Measurements from ENCODE around the gene CNR1.
"Not testable (repeated sequence)": the region's sequence is repeated elsewhere in the genome, so short reads cannot be mapped to it uniquely, and the experiment has no call there.

CNR1 gene

GRCh38 chr6:88165844-88166492, at the start of gene CNR1:
Gene CNR1 (minus strand): TSS chr6:88166347. CDS start chr6:88145274, 21,073 bp downstream.
- peak; percentile 8 for DNase-seq

- DNase-seq, result no peak
Measured at GRCh38 chr6:88211446-88211845, 45.3 kb upstream of the CNR1 start.

GRCh38 chr6:88209301-88209700, 43.2 kb upstream of the CNR1 start:
- DNase-seq, result no peak

- no peak for DNase-seq
Measured at GRCh38 chr6:88208726-88209125, 42.6 kb upstream of the CNR1 start.

- not testable (repeated sequence) for DNase-seq
Measured at GRCh38 chr6:88201734-88202133, 35.6 kb upstream of the CNR1 start.

- DNase-seq, result no peak
Measured at GRCh38 chr6:88184921-88185320, 18.8 kb upstream of the CNR1 start.

- no peak for DNase-seq
Measured at GRCh38 chr6:88183471-88183870, 17.3 kb upstream of the CNR1 start.

GRCh38 chr6:88179692-88180091, 13.5 kb upstream of the CNR1 start:
- no peak for DNase-seq

GRCh38 chr6:88177961-88178464, 11.9 kb upstream of the CNR1 start:
- no peak for DNase-seq

- DNase-seq, result no peak
Measured at GRCh38 chr6:88174906-88175305, 8.8 kb upstream of the CNR1 start.

GRCh38 chr6:88171312-88171711, 5.2 kb upstream of the CNR1 start:
- no peak for DNase-seq

- no peak for DNase-seq
Measured at GRCh38 chr6:88168362-88168761, 2.2 kb upstream of the CNR1 start.

- DNase-seq, result peak; percentile 12
Measured at GRCh38 chr6:88167352-88167937, 1.3 kb upstream of the CNR1 start.

GRCh38 chr6:88166493-88167351, 575 bp upstream of the CNR1 start:
- DNase-seq, result peak; percentile 9

GRCh38 chr6:88165087-88165843, 882 bp downstream of the CNR1 start:
- DNase-seq, result no peak

- DNase-seq, result no peak
Measured at GRCh38 chr6:88164061-88164460, 2.1 kb downstream of the CNR1 start.

- DNase-seq, result no peak
Measured at GRCh38 chr6:88163616-88164015, 2.5 kb downstream of the CNR1 start.

- DNase-seq, result no peak
Measured at GRCh38 chr6:88161940-88162339, 4.2 kb downstream of the CNR1 start.

- DNase-seq, result no peak
Measured at GRCh38 chr6:88157106-88157505, 9.0 kb downstream of the CNR1 start.

- DNase-seq, result no peak
Measured at GRCh38 chr6:88145298-88145963, 20.7 kb downstream of the CNR1 start.

- no peak for DNase-seq
Measured at GRCh38 chr6:88144637-88145297, 21.4 kb downstream of the CNR1 start.
